GM12878 (cell line): Measurements from ENCODE around the gene IFNG-AS1. TPM values are rescaled to one million over a fixed set of nuclear protein-coding genes. Genes with fewer than 3 reads are reported as not detected.

Source experiments
- ASH2L ChIP-seq: fragments of 300-600, 200-600 bp; sonication (generic); IDR thresholded peaks from 2 replicates; pipeline ENCODE4 v1.6.1; 2017; ENCODE audit warnings: low read depth, mild to moderate bottlenecking, borderline replicate concordance
- BMI1 ChIP-seq: fragments of 450-650 bp; IDR thresholded peaks from 2 replicates; pipeline ENCODE4 v1.6.1; 2016; ENCODE audit warnings: mild to moderate bottlenecking, moderate library complexity, borderline replicate concordance
- CHD1 ChIP-seq: IDR thresholded peaks from 2 replicates; pipeline ENCODE4 v1.6.1; 2012; ENCODE audit warnings: low read depth, low read length, improper control_type of control experiment
- CTCF ChIP-seq, 3 experiments: IDR thresholded peaks in 2 of 3; conservative IDR thresholded peaks in 1 of 3; 2 replicates each; pipeline ENCODE4 v1.5.1; 2011; ENCODE audit warnings: low read depth in 3 of 3, low read length in 3 of 3, mild to moderate bottlenecking in 3 of 3, control low read depth in 2 of 3, moderate library complexity in 2 of 3, inconsistent platforms in 1 of 3, mixed read lengths in 1 of 3; ENCODE audit not compliant: control insufficient read depth in 2 of 3, insufficient read depth in 1 of 3; ENCODE audit errors: extremely low read depth in 1 of 3
- HSF1 ChIP-seq: fragments of 150-350 bp; IDR thresholded peaks from 2 replicates; pipeline ENCODE4 v1.6.1; 2014; ENCODE audit warnings: mild to moderate bottlenecking, low read depth, low read length
- IKZF1 ChIP-seq: fragments of 450-650 bp; conservative IDR thresholded peaks from 2 replicates; pipeline ENCODE4 v1.6.1; 2017; ENCODE audit warnings: antibody characterized with exemption, mild to moderate bottlenecking
- JUNB ChIP-seq: IDR thresholded peaks from 2 replicates; pipeline ENCODE4 v1.6.1; 2016; ENCODE audit warnings: antibody characterized with exemption, mild to moderate bottlenecking
- KAT2A ChIP-seq: conservative IDR thresholded peaks from 2 replicates; pipeline ENCODE4 v1.6.1; 2011; ENCODE audit warnings: low read depth, low read length; ENCODE audit not compliant: control insufficient read depth
- MYC ChIP-seq: IDR thresholded peaks from 2 replicates; pipeline ENCODE4 v1.6.1; 2011; ENCODE audit warnings: mild to moderate bottlenecking, low read length, moderate library complexity, inconsistent platforms; ENCODE audit not compliant: insufficient read depth, insufficient replicate concordance, insufficient read length, severe bottlenecking
- NR2C2 ChIP-seq: IDR thresholded peaks from 2 replicates; pipeline ENCODE4 v1.6.1; 2011; ENCODE audit warnings: borderline replicate concordance, low read depth; ENCODE audit not compliant: control insufficient read depth, insufficient read length
- NR2F1 ChIP-seq: fragments of 450-650 bp; conservative IDR thresholded peaks from 2 replicates; pipeline ENCODE4 v1.6.1; 2017; ENCODE audit warnings: mild to moderate bottlenecking
- PAX8 ChIP-seq: fragments of 450-650 bp; IDR thresholded peaks from 2 replicates; pipeline ENCODE4 v1.6.1; 2017; ENCODE audit warnings: mild to moderate bottlenecking, moderate library complexity
- PRDM15 ChIP-seq: fragments of 450-650 bp; formaldehyde crosslinking; IDR thresholded peaks from 2 replicates; pipeline ENCODE4 v1.4.0; 2020; ENCODE audit warnings: mild to moderate bottlenecking, moderate library complexity
- RFX5 ChIP-seq: IDR thresholded peaks from 2 replicates; pipeline ENCODE4 v1.6.1; 2011; ENCODE audit warnings: low read depth, low read length, improper control_type of control experiment
- RUNX3 ChIP-seq: IDR thresholded peaks from 2 replicates; pipeline ENCODE4 v1.6.1; 2012; ENCODE audit warnings: low read length, inconsistent platforms
- SMAD1 ChIP-seq: fragments of 450-650 bp; IDR thresholded peaks from 2 replicates; pipeline ENCODE4 v1.6.1; 2018; ENCODE audit warnings: mild to moderate bottlenecking, low read depth; ENCODE audit not compliant: partially characterized antibody
- SREBF1 ChIP-seq: IDR thresholded peaks from 2 replicates; pipeline ENCODE4 v1.6.1; 2012; ENCODE audit warnings: mild to moderate bottlenecking, low read length
- SREBF2 ChIP-seq: IDR thresholded peaks from 2 replicates; pipeline ENCODE4 v1.6.1; 2012; ENCODE audit warnings: mild to moderate bottlenecking, low read length
- TAF1 ChIP-seq: IDR thresholded peaks from 2 replicates; pipeline ENCODE4 v1.6.1; 2011; ENCODE audit warnings: mild to moderate bottlenecking, low read depth, low read length, borderline replicate concordance
- polyA plus RNA-seq, 11 experiments: library from polyadenylated mRNA; depleted of rRNA in 4 of 11; unstranded in 6 of 11; stranded (reverse) in 5 of 11; fragments of >200 nt; fragmentation: Nextera tagmentation in 4 of 11; fragmentation: Illumina TruSeq in 1 of 11; extraction: Ambion mirVana in 4 of 11; extraction: Trizol in 1 of 11; gene quantifications; 1 replicate in 1 of 11; 2 replicates in 10 of 11; pipeline versions ENCODE4 v1.2.1 to v1.2.3, GENCODE V29; 2011 to 2016; ENCODE audit warnings: inconsistent platforms in 2 of 11, missing spikeins in 2 of 11, low read depth in 1 of 11
- total RNA-seq, 4 experiments: library from RNA; depleted of rRNA in 3 of 4; stranded (reverse); fragments of >200 nt in 3 of 4; fragmentation: Illumina TruSeq in 1 of 4; extraction: Trizol in 1 of 4; gene quantifications; 2 replicates each; pipeline versions ENCODE4 v1.2.1 to v1.2.3, GENCODE V29; 2013 to 2021
- TF ChIP-seq, protein P1 (sequence below): fragments of 450-650 bp; IDR thresholded peaks from 2 replicates; pipeline ENCODE4 v1.6.1; 2017; ENCODE audit warnings: mild to moderate bottlenecking, moderate library complexity

IFNG-AS1 gene
- total and polyA plus RNA-seq, 10 of the 15 experiments (the other 5 are each of a cell fraction or from before 2014, with no cell fraction given) = 0.40 to 1.9 (median 1.3) TPM

GRCh38 chr12:68042212-68042699 lies 53.0 kb downstream of the IFNG-AS1 start (continued):
- TF ChIP-seq RFX5 = no peak
- TF ChIP-seq PRDM15 = no peak
- peak; percentile 79 for TF ChIP-seq RUNX3
- no peak for TF ChIP-seq BMI1
- TF ChIP-seq CHD1 = no peak
- no peak for TF ChIP-seq KAT2A
- no peak for TF ChIP-seq HSF1
- TF ChIP-seq, protein P1, sequence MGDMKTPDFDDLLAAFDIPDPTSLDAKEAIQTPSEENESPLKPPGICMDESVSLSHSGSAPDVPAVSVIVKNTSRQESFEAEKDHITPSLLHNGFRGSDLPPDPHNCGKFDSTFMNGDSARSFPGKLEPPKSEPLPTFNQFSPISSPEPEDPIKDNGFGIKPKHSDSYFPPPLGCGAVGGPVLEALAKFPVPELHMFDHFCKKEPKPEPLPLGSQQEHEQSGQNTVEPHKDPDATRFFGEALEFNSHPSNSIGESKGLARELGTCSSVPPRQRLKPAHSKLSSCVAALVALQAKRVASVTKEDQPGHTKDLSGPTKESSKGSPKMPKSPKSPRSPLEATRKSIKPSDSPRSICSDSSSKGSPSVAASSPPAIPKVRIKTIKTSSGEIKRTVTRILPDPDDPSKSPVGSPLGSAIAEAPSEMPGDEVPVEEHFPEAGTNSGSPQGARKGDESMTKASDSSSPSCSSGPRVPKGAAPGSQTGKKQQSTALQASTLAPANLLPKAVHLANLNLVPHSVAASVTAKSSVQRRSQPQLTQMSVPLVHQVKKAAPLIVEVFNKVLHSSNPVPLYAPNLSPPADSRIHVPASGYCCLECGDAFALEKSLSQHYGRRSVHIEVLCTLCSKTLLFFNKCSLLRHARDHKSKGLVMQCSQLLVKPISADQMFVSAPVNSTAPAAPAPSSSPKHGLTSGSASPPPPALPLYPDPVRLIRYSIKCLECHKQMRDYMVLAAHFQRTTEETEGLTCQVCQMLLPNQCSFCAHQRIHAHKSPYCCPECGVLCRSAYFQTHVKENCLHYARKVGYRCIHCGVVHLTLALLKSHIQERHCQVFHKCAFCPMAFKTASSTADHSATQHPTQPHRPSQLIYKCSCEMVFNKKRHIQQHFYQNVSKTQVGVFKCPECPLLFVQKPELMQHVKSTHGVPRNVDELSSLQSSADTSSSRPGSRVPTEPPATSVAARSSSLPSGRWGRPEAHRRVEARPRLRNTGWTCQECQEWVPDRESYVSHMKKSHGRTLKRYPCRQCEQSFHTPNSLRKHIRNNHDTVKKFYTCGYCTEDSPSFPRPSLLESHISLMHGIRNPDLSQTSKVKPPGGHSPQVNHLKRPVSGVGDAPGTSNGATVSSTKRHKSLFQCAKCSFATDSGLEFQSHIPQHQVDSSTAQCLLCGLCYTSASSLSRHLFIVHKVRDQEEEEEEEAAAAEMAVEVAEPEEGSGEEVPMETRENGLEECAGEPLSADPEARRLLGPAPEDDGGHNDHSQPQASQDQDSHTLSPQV = no peak
- TF ChIP-seq CTCF (IDR thresholded peaks at IDR 0.05 in 2 of 3, conservative IDR thresholded peaks at IDR 0.05 in 1 of 3; ENCODE audit: control insufficient read depth in 2 of 3, extremely low read depth in 1 of 3, insufficient read depth in 1 of 3, low read depth in 3 of 3, low read length in 3 of 3) = peak; percentile 11 to 39 (median 29); a peak in 3 of 6 replicates
- no peak for TF ChIP-seq JUNB
- TF ChIP-seq TAF1 = peak; percentile 21; the same call in 1 of the 2 replicates
- no peak for TF ChIP-seq MYC
- no peak for TF ChIP-seq ASH2L
- 0 out of 2 replicates have a peak, but pooled peaks have one; percentile 36 for TF ChIP-seq PAX8
- peak; percentile 29; the same call in 1 of the 2 replicates for TF ChIP-seq NR2F1
- no peak for TF ChIP-seq NR2C2
- TF ChIP-seq IKZF1 = peak; percentile 64
- no peak for TF ChIP-seq SMAD1
- TF ChIP-seq SREBF2 = no peak
- TF ChIP-seq SREBF1 = no peak
